HG02588 (cell line): ENCODE data around the gene SQOR.
"Not testable (repeated sequence)": the region's sequence is repeated elsewhere in the genome, so short reads cannot be mapped to it uniquely, and the experiment has no call there.

ENCODE experiments used
- ATAC-seq: cut with Tn5 transposase; IDR thresholded peaks from one replicate; pipeline ENCODE4 v1.9.1; 2021; ENCODE audit warnings: mild to moderate bottlenecking, moderate library complexity; ENCODE audit not compliant: unreplicated experiment

The SQOR gene

DNA sequence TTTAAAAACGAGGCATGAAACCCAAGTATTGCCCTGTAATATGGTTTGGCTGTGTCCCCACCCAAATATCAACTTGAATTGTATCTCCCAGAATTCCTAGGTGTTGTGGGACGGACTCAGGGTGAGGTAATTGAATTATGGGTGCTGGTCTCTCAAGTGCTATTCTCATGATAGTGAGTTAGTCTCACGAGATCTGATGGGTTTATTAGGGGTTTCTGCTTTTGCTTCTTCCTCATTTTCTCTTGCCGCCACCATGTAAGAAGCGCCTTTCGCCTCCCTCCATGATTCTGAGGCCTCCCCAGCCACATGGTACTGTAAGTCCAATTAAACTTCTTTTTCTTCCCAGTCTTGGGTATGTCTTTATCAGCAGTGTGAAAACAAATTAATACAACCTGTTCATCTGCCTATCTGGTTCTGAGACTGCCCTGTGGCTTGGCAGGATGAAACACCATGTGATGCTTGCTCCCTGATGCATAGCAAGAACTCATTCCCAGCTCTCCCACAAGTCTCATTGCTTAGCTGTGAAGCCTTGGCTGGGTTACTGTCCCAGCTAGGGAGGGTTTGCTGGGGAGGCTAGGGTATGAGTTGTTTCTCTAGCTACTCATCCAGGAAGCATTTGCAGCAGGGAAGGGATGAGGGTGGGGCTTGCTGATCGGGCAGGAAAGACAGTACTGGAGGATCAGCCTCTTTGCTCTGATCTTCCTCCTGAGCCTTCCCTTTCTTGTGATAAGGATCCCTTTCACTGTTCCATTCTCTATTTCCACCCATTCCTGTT, 3.7 kb upstream of the SQOR start:
- ATAC-seq: no peak

DNA sequence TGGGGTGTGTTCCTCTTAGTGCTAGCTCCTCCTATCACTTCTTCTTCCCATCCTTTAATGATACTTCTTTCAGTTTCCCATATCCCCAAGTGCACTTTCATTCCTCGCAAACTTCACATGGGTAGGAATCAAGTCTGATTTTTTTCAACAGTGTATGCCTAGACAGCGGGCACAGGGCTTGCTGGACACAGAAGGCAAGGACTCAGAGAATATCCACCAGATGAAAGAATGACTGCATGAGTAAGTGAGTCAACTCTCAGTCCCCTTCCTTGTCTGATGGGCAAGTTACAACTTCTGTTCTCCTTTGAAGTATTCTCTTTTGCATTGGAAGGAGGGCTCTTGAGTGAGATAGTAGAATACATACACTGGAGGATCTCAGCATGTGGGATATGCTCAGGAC, 3.1 kb upstream of the SQOR start:
- no peak for ATAC-seq

DNA sequence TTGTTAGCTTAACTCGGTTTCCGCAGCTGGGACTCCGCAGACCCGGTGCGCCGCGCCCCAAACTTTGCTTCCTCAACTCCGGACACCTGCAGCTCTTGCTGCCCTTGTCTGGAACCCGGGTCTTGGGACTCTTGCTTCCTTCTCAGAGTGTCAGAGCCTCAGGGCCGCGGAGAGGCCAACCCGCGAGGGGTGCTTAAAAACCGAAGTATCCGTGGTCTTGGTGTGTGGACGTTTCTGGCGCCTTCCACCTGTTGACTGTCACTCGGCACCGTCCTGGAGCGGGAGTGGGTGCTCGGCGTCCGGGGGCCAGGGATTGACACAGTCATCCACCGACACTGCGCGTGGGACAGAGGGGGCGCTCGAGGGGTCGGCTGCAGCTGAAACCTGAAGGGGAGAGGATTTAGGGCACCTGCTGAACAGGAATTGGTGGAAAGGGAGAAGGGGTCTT, 386 bp downstream of the SQOR start:
- peak; percentile 47 for ATAC-seq

DNA sequence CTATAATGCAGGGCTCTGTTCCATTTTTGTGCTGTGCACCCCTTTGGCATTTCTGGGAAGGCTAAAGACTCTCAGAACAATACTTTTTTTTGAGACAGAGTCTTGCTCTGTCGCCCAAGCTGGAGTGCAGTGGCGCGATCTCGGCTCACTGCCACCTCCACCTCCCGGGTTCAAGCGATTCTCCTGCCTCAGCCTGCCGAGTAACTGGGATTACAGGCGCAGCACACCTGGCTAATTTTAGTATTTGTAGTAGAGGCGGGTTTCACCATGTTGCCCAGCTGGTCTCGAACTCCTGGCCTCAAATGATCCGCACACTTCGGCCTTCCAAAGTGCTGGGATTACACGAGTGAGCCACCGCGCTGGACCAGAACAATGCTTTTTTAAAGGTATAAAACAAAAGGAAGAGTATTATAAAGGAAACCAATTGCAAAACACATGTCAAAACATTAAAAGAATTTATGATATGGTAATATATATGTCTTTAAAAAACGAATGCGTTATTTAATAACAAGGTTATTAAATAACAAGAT, 999 bp downstream of the SQOR start:
- ATAC-seq: no peak

DNA sequence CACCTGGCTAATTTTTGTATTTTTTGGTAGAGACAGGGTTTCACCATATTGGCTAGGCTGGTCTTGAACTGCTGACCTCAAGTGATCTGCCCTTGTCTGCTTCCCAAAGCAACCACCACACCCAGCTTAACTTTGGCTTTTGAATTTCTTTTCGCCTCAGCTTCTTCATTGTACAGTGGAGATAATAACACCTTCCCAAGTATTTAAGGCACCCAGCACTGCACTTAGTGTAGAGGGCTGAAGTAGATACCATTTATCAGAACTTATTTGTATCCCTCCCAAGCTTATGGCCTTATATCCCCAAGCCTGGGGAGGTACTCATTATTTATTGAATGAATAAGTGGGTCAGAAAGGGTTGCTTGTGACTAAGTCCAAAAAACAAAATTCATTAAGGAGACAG, 2.3 kb downstream of the SQOR start:
- no peak for ATAC-seq

DNA sequence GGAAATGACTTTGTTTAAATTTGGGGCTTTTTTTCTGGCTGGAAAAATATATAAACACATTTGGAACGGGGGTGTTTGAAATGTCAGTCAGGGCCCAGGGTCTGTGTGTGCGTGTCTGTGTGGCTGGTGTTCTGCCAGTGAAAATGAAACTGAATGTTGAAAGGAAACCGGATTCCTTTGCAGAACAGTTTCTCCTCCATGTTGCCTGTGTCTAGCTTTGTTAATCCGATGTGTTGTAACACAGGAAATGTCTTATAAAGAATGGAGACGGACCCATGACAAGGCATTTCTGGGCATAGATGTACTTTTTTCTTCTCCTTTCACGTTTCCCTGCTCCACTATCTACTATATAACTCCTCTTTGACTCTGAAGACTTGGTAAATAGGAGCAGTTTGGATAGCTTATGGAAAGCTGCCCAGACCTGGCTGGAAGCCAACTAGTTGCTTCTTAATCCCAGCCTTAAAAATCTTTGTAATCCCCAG, 2.8 kb downstream of the SQOR start:
- ATAC-seq: peak; percentile 46

DNA sequence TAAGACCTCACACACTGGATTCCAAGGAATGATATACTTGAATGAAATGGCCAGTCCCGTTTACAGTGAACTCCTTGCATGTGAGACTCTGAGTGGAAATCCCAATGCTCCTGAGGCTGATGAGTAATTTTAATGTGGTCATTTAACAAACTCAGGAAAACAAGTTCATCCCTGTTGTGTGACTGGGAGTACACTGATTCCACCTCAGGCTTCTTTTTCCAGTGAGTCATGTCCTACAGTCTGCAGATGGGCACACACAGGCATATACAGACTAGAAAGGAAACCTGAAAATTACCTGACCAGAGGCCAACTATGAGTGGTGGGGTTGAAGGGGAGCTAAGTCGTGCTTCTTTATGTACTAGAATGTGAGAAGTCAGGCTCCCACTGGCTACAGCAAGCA, 5.8 kb downstream of the SQOR start:
- ATAC-seq: no peak

DNA sequence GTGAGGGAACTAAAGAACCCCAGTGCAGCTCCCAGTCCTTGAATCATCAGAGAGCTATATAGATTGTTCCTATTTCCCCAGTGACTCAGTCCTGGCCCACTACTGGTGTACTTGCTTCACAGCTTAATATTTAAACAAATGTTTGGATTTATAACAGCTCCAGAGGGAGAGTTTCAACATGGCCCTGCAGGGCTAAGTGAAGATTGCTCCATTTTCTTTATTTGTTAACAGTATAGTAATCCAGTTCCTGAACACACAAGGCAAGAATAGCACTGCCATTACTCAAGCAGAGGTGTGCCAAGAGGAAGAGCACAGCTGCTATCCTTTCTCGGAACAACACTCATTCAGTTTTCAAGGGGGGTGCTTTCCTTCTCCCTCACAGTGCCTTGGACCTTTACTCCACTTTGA, 6.5 kb downstream of the SQOR start:
- ATAC-seq: no peak

DNA sequence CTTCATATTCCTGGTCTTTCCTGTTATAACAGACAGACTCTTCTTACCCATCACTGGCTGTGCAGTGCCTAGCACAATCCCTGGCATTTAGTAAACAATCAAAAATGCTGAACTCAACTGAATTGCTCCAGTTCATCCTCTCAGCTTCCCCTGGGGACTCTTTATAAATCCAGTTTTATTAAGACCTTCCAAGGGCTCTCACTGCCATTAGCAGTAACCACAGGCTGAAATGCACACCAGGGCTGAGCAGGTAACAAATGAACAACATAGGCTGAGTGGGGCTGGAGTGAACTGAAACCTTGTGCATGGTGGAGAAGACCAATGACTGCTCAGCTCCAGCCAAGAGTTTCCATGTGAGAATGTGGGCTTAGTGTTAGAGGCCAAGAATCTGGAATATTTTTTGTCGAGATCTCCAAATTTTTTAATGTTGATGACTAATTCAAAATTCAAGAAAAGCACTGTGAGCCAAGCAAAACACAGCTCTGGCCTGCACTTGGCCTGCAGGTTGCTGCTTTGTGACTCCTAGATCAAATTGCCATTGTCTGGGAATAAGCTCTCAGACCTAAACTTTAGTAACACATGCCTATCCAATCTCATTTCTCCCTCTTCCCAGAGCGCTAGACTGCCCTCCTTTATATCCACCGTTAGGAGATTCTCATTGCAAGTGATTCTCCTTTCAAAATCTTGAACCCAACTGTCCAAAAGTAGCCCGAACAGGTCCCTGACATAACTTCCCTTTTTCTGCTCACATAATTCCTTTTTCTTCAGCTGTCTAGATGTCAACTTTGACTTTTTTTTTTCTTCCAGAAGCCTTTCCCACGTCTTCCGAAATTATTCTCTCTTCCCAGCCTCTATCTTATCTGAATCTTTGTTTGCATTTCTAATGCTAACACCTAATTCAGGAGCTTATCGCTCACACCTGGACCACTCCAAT, 7.4 kb downstream of the SQOR start:
- ATAC-seq: no peak

DNA sequence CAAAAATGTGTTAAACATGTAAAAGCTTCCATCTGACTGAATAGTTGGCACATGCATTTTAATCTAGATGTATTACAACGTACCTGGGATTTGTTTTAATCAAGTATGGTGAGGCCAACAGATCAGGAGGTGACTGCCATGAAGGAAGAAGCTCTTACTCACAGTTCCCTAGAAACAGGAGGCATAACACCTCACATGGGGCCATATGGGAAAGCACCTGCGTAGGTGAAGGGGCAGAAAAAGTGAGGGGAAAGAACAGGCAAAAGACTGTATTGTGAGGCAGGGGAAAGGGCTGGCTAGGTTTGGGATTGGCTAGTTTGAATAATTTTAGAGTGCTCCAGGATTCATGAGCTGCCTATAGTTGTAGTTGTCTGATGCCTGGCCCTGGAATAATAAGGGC, 9.6 kb downstream of the SQOR start:
- no peak for ATAC-seq

DNA sequence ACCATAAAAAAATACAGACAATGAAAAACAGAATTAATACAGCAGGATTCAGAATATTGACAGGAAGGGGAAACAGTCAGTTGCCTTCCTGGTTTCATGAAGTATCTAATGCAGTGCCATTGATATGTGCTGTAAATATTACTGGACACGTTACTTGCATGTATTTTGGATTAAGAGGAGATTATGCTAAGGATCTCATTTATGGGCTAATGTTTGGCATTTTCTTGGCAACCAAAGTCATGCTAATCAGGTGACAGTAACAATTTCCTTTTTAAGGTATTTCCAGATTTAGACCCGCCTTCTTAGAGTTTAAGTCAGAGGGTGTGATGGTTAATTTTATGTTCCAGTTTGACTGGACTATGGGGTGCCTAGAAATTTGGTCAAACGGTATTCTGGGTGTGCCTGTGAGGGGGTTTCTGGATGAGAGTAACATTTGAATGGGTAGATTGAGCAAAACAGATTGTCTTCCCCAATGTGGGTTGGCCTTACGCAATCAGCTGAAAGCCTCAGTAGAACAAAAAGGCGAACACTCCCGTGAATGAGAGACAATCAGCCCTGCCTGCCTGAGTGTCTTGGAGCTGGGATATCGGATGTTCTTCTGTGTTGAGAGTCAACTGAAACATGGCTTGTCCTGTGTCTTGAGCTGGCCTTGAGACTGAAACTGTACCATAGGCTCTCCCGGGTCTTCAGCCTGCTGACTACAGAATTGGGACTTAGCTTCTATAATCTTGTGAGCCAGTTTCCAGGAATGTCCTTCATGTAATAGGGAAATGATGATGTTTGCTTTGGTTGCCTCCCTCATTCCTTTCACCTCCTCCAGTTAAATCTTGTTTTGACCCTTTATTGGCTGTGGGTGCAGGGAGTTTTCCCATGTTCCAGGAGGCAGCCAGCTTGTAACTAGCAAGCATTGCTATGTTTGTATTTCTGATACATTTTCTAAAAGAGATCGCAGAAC, 10.5 kb downstream of the SQOR start:
- ATAC-seq: no peak

DNA sequence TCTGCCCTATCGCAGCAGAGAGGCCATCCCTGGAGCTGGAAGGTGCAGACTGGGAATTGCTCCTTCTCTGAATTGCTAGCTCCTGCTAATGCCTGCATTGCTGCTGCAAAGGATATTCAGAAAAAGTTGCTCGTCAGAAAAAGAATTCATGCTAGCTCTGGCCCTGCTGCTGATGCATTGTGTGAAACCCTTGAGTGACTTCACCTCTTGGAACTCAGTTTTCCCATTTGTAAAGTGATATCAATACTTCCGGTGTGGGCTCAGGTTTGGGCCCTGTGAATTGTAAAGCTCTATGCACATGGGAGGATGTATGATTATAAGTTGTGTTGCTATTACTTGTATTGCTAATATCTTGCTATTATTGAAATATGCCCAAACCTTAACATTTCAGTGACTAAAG, 11.4 kb downstream of the SQOR start:
- no peak for ATAC-seq

DNA sequence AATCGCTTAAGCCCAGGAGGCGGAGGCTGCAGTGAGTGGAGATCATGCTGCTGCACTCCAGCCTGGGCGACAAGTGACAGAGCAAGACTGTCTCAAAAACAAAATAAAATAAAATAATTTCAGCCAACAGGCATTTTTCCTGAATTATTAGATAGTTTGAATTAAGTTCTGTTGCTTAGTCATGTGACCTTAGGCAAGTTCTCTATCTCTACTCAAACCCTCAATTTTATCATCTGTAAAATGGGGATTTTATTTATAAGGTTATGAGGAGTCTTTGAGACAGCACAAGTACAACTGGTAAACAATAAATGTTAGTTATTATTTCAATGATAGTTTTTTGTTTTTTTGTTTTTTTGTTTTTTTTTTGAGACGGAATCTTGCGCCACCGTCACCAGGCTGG, 13.0 kb downstream of the SQOR start:
- no peak for ATAC-seq

DNA sequence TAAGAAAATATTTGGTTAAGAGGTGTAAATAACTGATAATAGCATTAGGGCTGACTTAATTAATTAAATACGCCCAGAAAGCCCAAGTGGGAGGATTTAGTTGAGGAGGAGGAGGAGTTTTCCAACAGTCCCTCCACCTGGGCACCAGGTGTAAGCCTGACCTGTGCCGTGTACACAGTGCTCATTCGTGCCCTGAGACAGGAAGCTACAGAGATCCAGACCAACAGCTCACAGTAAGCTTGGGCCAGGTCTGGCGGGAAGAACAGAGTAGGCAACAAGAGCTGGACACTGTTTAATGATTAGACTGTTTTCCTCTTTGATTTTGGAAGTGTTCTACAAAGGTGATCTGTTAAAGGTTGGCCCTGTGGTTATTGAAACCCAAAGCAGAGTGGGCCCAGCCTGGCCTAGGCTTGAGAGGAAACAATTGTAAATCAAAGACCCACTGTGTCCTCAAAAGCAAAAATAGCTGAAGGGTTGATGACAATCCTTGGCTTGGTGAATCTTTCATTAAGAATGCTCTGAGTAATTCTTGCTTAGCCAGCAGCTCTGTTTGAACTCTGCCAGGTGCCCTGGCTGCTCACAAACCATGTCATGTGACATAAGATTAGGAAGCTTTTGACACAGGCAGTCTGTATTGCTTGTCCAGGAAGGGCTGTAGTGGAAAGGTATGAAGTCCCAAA, 13.8 kb downstream of the SQOR start:
- no peak for ATAC-seq

DNA sequence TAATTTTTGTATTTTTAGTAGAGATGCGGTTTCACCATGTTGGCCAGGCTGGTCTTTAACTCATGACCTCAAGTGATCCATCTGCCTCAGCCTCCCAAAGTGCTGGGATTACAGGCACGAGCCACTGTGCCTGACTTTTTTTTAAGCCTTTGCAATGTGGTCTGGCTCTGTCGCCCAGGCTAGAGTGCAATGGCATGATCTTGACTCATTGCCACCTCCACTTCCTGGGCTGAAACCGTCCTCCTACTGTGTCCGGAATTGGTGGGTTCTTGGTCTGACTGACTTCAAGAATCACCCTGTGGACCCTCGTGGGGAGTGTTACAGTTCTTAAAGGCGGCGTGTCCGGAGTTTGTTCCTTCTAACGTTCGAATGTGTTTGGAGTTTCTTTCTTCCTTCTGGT, 15.2 kb downstream of the SQOR start:
- ATAC-seq: not testable (repeated sequence)

DNA sequence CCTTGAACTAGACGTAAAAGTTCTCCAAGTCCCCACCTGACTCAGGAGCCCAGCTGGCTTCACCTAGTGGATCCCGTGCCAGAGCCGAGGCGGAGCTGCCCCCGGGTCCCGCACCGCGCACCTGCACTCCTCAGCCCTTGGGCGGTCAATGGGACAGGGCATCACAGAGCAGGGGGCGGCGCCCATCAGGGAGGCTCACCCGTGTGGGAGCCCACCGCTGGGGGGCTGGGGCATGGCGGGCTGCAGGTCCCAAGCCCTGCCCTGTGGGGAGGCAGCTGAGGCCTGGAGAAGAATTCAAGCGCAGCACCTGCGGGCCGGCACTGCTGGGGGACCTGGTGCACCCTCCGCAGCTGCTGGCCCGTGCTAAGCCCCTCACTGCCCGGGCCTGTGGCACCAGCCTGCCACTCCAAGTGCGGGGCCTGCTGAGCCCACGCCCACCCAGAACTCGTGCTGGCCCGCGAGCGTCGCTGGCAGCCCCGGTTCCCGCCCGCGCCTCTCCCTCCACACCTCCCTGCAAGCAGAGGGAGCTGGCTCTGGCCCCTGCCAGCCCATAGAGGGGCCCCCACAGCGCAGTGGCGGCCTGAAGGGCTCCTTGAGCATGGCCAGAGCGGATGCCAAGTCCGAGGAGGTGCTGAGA, 16.2 kb downstream of the SQOR start:
- ATAC-seq: no peak

DNA sequence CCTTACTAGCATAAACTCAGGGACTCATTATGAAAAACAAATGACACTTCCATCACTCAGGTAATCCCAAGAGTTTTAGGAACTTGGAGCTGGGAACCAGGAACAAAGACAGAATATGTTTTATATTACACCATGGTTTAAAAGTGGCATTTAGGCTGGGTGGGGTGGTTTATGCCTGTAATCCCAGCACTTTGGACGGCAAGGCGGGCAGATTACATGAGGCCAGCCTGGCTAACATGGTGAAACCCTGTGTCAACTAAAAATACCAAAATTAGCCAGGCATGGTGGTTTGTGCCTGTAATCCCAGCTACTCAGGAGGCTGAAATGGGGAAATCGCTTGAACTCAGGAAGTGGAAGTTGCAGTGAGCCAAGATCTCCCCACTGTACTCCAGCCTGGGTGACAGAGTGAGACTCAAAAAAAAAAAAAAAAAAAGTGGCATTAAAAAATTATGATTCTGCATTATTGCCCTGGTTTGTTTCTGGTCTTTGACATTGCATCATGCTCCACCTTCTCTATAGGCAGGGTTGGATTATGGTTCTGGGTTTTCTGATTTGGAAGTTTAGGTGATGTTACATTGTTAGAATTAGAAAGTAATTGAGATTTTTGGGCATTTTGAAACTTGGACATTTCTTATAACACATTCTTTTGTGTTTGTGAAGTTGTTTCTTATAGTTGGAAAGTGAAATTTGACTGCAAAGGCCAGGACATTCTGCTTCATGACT, 19.0 kb downstream of the SQOR start:
- no peak for ATAC-seq

DNA sequence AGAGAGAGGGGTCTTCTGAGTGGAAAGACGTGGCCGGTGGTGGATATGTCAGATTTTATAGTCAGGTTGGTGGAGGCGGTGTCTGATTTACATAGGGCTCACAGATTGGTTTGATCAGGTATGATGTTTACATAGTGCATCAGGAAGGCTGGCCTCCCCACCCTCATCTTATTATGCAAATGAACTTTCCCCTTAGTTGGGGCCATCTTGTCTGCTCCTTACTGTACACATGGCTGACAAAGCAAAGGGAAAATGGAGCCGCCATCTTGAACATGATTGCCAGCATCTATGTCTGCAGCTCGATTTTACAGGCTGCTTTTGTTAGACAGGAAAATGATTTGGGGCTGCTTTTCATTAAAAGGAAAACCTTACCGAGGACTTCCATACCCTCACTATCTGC, 19.9 kb downstream of the SQOR start:
- ATAC-seq: no peak

DNA sequence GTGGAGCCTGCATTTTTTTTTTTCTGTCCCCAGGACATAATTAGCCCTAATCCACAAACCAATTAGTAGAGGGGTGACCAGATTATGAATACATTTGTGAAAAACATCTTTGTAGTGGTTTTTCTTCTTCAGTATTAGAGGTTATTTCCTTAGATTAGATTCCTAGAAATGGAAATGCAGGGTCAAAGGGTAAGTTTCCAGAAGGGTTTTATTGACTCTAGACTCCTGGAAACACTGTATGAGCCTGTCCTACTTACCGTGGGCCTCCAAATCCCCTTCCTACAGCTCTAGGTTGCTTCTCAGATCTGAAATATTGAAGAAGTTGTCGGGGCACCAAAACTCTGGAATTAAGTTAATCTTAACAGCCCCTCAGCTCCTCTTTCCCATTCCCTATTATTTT, 22.4 kb downstream of the SQOR start:
- no peak for ATAC-seq
